Right lobe of liver (tissue), 4 donors: ENCODE measurements around the gene NME3.

ENCODE experiments used
- CTCF ChIP-seq, 4 donors: fragments of 200-600 bp in 3 of 4; fragments of 450-650 bp in 1 of 4; IDR thresholded peaks; one replicate each; pipeline versions ENCODE4 v1.5.1 to v1.8.0; 2016 to 2022; ENCODE audit warnings: antibody characterized with exemption in 4 of 4, mild to moderate bottlenecking in 2 of 4
- POLR2A ChIP-seq: fragments of 450-650 bp; IDR thresholded peaks from one replicate; pipeline ENCODE4 v1.6.1; 2017; ENCODE audit warnings: antibody characterized with exemption, mild to moderate bottlenecking
- donor health status: DM: no; HTN: no; CAD: no.
- donor health status: DM: no; HTN: no; CAD: no.
- donor health status: DM: no; HTN: yes; CAD: no.

- TF ChIP-seq CTCF (IDR thresholded peaks at IDR 0.05) (no peak), POLR2A (no peak)
These were observed 1.7 kb downstream of the NME3 start for GRCh38 chr16:1769402-1770300.
